Right lobe of liver (tissue), 6 donors: Measurements from ENCODE around the gene LSS. TPM values are rescaled to one million over a fixed set of nuclear protein-coding genes. Genes with fewer than 3 reads are reported as not detected.

Experiments
- ATAC-seq, 4 donors: fragments of 200-7000 bp; cut with Tn5 transposase; one replicate each; pipeline ENCODE4 v1.9.1; 2020; ENCODE audit warnings: mild to moderate bottlenecking in 4 of 4, moderate library complexity in 4 of 4
- DNase-seq, 3 donors: peaks; one replicate each; pipeline ENCODE4 v3.0.0-alpha.2; 2020
- H3K27ac ChIP-seq, 3 donors: fragments of 200-600 bp; one replicate each; pipeline ENCODE4 v1.8.0; 2022
- H3K27me3 ChIP-seq, 2 donors: fragments of 200-600 bp; one replicate each; pipeline ENCODE4 v1.8.0; 2022
- H3K36me3 ChIP-seq, 4 donors: fragments of 200-600 bp; sonication (generic) in 1 of 4; one replicate each; pipeline versions ENCODE4 v1.5.1 to v1.8.0; 2017 to 2022; ENCODE audit warnings: control low read depth in 1 of 4
- H3K4me1 ChIP-seq, 4 donors: fragments of 200-600 bp; sonication (generic) in 1 of 4; one replicate each; pipeline versions ENCODE4 v1.5.1 to v1.8.0; 2017 to 2022; ENCODE audit warnings: control low read depth in 1 of 4
- H3K4me3 ChIP-seq, 3 donors: fragments of 200-600 bp; one replicate each; pipeline ENCODE4 v1.8.0; 2022
- H3K9me3 ChIP-seq, 4 donors: fragments of 200-600 bp; sonication (generic) in 1 of 4; one replicate each; pipeline versions ENCODE4 v1.5.1 to v1.8.0; 2017 to 2022; ENCODE audit warnings: control low read depth in 1 of 4
- CTCF ChIP-seq, 4 donors: fragments of 200-600 bp in 3 of 4; fragments of 450-650 bp in 1 of 4; IDR thresholded peaks; one replicate each; pipeline versions ENCODE4 v1.5.1 to v1.8.0; 2016 to 2022; ENCODE audit warnings: antibody characterized with exemption in 4 of 4, mild to moderate bottlenecking in 2 of 4
- POLR2A ChIP-seq: fragments of 450-650 bp; IDR thresholded peaks from one replicate; pipeline ENCODE4 v1.6.1; 2017; ENCODE audit warnings: antibody characterized with exemption, mild to moderate bottlenecking
- WGBS: methylation state at CpG from one replicate; pipeline ENCODE4 v1.1.6; 2018; ENCODE audit warnings: low coverage, low lambda C conversion rate; ENCODE audit not compliant: insufficient coverage; ENCODE audit errors: missing lambda C conversion rate; 5-methylcytosine and 5-hydroxymethylcytosine counted together
- intact Hi-C, 2 donors: fragments of 100-400 bp; cut with DNase I; formaldehyde crosslinking; loops; one replicate each; pipeline versions ENCODE4 v1.11.2 to v1.14.1; 2022
- total RNA-seq, 6 experiments: library from RNA; depleted of rRNA in 2 of 6; stranded (reverse); fragments of >200 nt in 2 of 6; fragmentation: NEBNext Ultra II Directional in 3 of 6; extraction: Animal tissue kit (Norgen Biotek cat#: 25700) in 3 of 6; gene quantifications; one replicate each; pipeline versions ENCODE4 v1.1.0 to v1.2.4, GENCODE V29; 2016 to 2023
- donor health status: DM: no; HTN: yes; CAD: no.
- donor health status: DM: no; HTN: no; CAD: no.
- donor health status: DM: no; HTN: no; CAD: no.
- donor health status: DM: no; HTN: yes; CAD: no.
- donor health status: DM: no; HTN: yes; CAD: no.

The LSS gene
- total RNA-seq, 6 experiments from 2014 or later = 37.0 to 103 (median 59.6) TPM

- DNase-seq = peak in 1 of 3 donors; percentile 14
- intact Hi-C loops = no loop called here
- no CpG with 5 or more reads among the region's 27 CpGs for WGBS
- TF ChIP-seq POLR2A (no peak), CTCF (IDR thresholded peaks at IDR 0.05) (no peak)
- no peak for ATAC-seq
- Histone ChIP-seq H3K27me3 (no peaks in the 10 kb centered on the region), H3K4me3 (no peak overlapping the region), H3K4me1 (no peaks in the 10 kb centered on the region), H3K9me3 (no peaks in the 10 kb centered on the region), H3K27ac (no peak overlapping the region), H3K36me3 (peaks cover 0 to 92% (median 16%) of the 10 kb centered on the region in 4 donors)
Observed at GRCh38 chr21:46207920-46208591, 20.5 kb downstream of the LSS start.

- no peak for TF ChIP-seq CTCF (IDR thresholded peaks at IDR 0.05)
- no peak for TF ChIP-seq POLR2A
- intact Hi-C loops = no loop called here
- no peaks in the 10 kb centered on the region for H3K9me3 ChIP-seq
- no peaks in the 10 kb centered on the region for H3K27me3 ChIP-seq
- no peak overlapping the region for H3K4me3 ChIP-seq
- DNase-seq (peak in 1 of 3 donors; percentile 12), ATAC-seq (no peak)
- no peak overlapping the region for H3K27ac ChIP-seq
- H3K36me3 ChIP-seq = peaks cover 0 to 91% (median 14%) of the 10 kb centered on the region in 4 donors
- H3K4me1 ChIP-seq = no peaks in the 10 kb centered on the region
- WGBS = no CpG with 5 or more reads among the region's 21 CpGs
Observed at GRCh38 chr21:46207006-46207919, 21.3 kb downstream of the LSS start.

GRCh38 chr21:46206163-46207005, 22.2 kb downstream of the LSS start:
- TF ChIP-seq CTCF (IDR thresholded peaks at IDR 0.05) = no peak
- H3K4me1 ChIP-seq = no peaks in the 10 kb centered on the region
- peaks cover 0 to 88% (median 14%) of the 10 kb centered on the region in 4 donors for H3K36me3 ChIP-seq
- WGBS = no CpG with 5 or more reads among the region's 24 CpGs
- no peaks in the 10 kb centered on the region for H3K27me3 ChIP-seq
- H3K4me3 ChIP-seq = no peak overlapping the region
- no peaks in the 10 kb centered on the region for H3K9me3 ChIP-seq
- no peak for ATAC-seq
- H3K27ac ChIP-seq = no peak overlapping the region
- peak in 1 of 3 donors; percentile 16 for DNase-seq
- intact Hi-C loops = no loop called here

- no peak for ATAC-seq
- WGBS = 87% methylated on average over 3 of the region's 16 CpGs
Observed at GRCh38 chr21:46205766-46206162, 22.8 kb downstream of the LSS start.

More at GRCh38 chr21:46205766-46206162, 22.8 kb downstream of the LSS start:
- no peak overlapping the region for H3K4me3 ChIP-seq
- H3K9me3 ChIP-seq = no peaks in the 10 kb centered on the region
- TF ChIP-seq CTCF (IDR thresholded peaks at IDR 0.05) (no peak), POLR2A (no peak)
- DNase-seq = peak in 2 of 3 donors; percentile 8 to 37
- no peaks in the 10 kb centered on the region for H3K4me1 ChIP-seq
- peaks cover 0 to 83% (median 14%) of the 10 kb centered on the region in 4 donors for H3K36me3 ChIP-seq
- H3K27me3 ChIP-seq = no peaks in the 10 kb centered on the region
- H3K27ac ChIP-seq = no peak overlapping the region
- intact Hi-C loops = no loop called here
